ENCODE data around the gene MED14. TPM values are rescaled to one million over a fixed set of nuclear protein-coding genes. Genes with fewer than 3 reads are reported as not detected.
"Not testable (repeated sequence)": the region's sequence is repeated elsewhere in the genome, so short reads cannot be mapped to it uniquely, and the experiment has no call there.

The MED14 gene
- total RNA-seq, 1 donor from 2014 or later, result 52.7 TPM

DNA sequence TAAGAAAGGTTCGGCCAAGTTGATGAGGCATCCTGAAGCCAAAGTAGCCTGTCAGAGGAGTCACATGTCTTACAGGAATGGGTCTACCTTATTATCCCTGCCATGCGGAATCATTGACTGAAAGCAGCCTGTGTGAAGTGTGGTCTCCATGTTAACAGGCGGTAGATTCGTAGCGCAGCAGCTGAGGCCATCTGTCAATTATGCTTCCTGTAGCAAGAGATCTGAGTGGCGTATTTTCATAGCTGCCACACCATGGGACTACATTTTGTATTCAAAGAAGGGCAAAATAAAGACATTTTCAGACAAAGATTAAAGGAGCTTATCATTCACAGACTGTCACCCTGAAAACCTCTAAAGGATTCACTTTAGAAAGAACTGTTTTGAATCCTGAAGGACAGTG, 11.2 kb upstream of the MED14 start:
- H3K9me3 Mint-ChIP-seq, result peaks cover 4% of the 10 kb centered on the region
- peaks cover 3% of the 10 kb centered on the region for H3K4me1 Mint-ChIP-seq
- no peak overlapping the region for H3K4me3 Mint-ChIP-seq
- no peak for TF ChIP-seq CTCF (conservative IDR thresholded peaks at IDR 0.05)
- H3K36me3 Mint-ChIP-seq (ENCODE audit: low read depth), result peaks cover 2% of the 10 kb centered on the region
- no peak overlapping the region for H3K27ac Mint-ChIP-seq (ENCODE audit: unreplicated experiment)
- no peaks in the 10 kb centered on the region for H3K27me3 Mint-ChIP-seq (ENCODE audit: low read depth)
- DNase-seq (ENCODE audit: low read depth, low spot score), result no peak

GRCh38 chrX:40736170-40736505, 796 bp upstream of the MED14 start:
- peak; percentile 8 for DNase-seq (ENCODE audit: low read depth, low spot score)
- H3K27me3 Mint-ChIP-seq (ENCODE audit: low read depth), result no peaks in the 10 kb centered on the region
- H3K27ac Mint-ChIP-seq (ENCODE audit: unreplicated experiment), result peak overlapping the region; percentile 98
- TF ChIP-seq CTCF (conservative IDR thresholded peaks at IDR 0.05), result no peak
- H3K4me1 Mint-ChIP-seq, result peaks cover 22% of the 10 kb centered on the region
- no peaks in the 10 kb centered on the region for H3K36me3 Mint-ChIP-seq (ENCODE audit: low read depth)
- peak overlapping the region; percentile 94 for H3K4me3 Mint-ChIP-seq
- H3K9me3 Mint-ChIP-seq, result no peaks in the 10 kb centered on the region

DNA sequence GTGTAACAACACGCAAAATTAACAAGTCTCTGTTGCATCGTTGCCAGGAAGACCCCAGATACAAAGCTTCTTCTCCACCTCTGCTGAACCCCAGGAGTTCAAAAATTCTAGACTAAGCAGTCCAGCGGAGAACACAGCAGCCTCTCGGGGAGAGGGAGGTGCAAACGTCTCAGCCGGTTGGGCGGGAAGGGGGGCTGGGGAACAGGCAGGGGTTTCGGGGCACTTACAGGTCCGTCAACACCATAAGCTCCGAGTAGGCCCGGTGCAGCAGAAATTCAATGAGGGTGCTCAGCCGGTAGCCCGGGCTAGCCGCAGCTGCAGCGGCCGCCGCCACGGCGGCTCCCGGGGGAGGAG, 394 bp downstream of the MED14 start:
- Mint-ChIP-seq H3K4me1 (peaks cover 25% of the 10 kb centered on the region), H3K9me3 (no peaks in the 10 kb centered on the region), H3K27me3 (ENCODE audit: low read depth) (no peaks in the 10 kb centered on the region), H3K36me3 (ENCODE audit: low read depth) (no peaks in the 10 kb centered on the region), H3K27ac (ENCODE audit: unreplicated experiment) (no peak overlapping the region), H3K4me3 (peak overlapping the region; percentile 94)
- no peak for TF ChIP-seq CTCF (conservative IDR thresholded peaks at IDR 0.05)
- DNase-seq (ENCODE audit: low read depth, low spot score), result no peak

- Mint-ChIP-seq H3K9me3 (no peaks in the 10 kb centered on the region), H3K4me3 (peak overlapping the region; percentile 94), H3K36me3 (ENCODE audit: low read depth) (no peaks in the 10 kb centered on the region), H3K4me1 (peaks cover 37% of the 10 kb centered on the region), H3K27me3 (ENCODE audit: low read depth) (no peaks in the 10 kb centered on the region), H3K27ac (ENCODE audit: unreplicated experiment) (peak overlapping the region; percentile 5)
- no peak for DNase-seq (ENCODE audit: low read depth, low spot score)
- TF ChIP-seq CTCF (conservative IDR thresholded peaks at IDR 0.05), result no peak
Observed at GRCh38 chrX:40733706-40734105, 1.6 kb downstream of the MED14 start.

- not testable (repeated sequence) for H3K9me3 Mint-ChIP-seq; DNase-seq (ENCODE audit: low read depth, low spot score); H3K27ac Mint-ChIP-seq (ENCODE audit: unreplicated experiment); H3K36me3 Mint-ChIP-seq (ENCODE audit: low read depth); H3K27me3 Mint-ChIP-seq (ENCODE audit: low read depth)
- Mint-ChIP-seq H3K4me3 (peak overlapping the region; percentile 44), H3K4me1 (peaks cover 45% of the 10 kb centered on the region)
Observed at GRCh38 chrX:40732499-40732898, 2.8 kb downstream of the MED14 start.

DNA sequence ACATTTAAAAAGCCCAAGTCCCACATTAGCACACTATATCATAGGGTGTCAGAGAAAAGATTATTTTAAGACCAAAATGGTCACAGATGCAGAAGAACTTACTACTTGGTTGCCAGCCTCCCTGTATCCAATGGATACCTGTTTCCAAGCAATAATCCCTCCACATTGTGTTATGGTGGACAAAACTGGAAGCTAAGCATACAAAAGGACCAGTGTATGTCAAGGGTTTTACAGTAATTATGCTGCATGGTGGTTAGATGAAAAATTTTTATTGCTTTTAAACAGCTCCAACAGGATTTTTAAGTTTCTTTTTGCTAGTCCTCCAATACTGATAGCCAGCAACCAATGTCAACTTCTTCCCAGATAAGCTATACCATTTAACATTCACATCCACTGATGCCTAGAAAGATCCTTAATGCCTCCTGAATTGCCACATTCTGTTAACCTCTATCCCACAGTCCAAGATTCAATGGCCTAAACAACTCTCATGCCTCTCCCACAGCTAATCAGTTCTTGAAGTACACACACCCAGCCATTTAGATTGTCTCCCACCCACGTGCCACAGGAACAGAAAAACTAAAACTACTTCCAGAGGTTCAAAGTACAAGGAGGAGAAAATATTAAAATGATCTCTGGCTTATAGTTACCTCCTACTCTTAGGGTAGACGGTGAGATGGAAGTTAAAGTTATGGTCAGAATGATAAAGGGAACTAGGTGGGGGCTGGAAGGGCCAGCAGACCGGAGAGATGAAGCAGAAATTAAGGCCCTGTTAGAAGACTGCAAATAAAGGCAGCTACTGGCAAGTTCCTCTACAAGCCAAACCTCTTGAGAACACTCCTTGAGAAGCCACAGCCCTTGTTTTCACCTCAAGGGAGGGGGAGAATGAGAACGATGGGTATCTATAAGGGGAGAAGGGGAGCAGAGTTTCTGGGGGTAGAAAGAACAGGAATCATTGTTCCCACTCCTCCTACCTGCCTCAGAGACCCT, 5.5 kb downstream of the MED14 start:
- Mint-ChIP-seq H3K27ac (ENCODE audit: unreplicated experiment) (no peak overlapping the region), H3K27me3 (ENCODE audit: low read depth) (no peaks in the 10 kb centered on the region), H3K9me3 (no peaks in the 10 kb centered on the region), H3K4me3 (peak overlapping the region; percentile 7), H3K36me3 (ENCODE audit: low read depth) (peaks cover 12% of the 10 kb centered on the region), H3K4me1 (peaks cover 41% of the 10 kb centered on the region)
- DNase-seq (ENCODE audit: low read depth, low spot score), result no peak
- no peak for TF ChIP-seq CTCF (conservative IDR thresholded peaks at IDR 0.05)

Data from neural crest cell (in vitro differentiated cells).